Ishikawa (cell line): ENCODE measurements around the gene MAP2K3.

Experiments
- CEBPB ChIP-seq: IDR thresholded peaks from 2 replicates; pipeline ENCODE4 v1.6.1; 2012
- CREB1 ChIP-seq: IDR thresholded peaks from 2 replicates; pipeline ENCODE4 v1.6.1; 2012; ENCODE audit warnings: low read depth
- EGR1 ChIP-seq: IDR thresholded peaks from 2 replicates; pipeline ENCODE4 v1.6.1; 2012
- EP300 ChIP-seq: IDR thresholded peaks from 2 replicates; pipeline ENCODE4 v1.6.1; 2012; ENCODE audit warnings: borderline replicate concordance
- FOXM1 ChIP-seq: IDR thresholded peaks from 2 replicates; pipeline ENCODE4 v1.6.1; 2012; ENCODE audit warnings: low read depth, borderline replicate concordance
- MAX ChIP-seq: IDR thresholded peaks from 2 replicates; pipeline ENCODE4 v1.6.1; 2012
- NFIC ChIP-seq: IDR thresholded peaks from 2 replicates; pipeline ENCODE4 v1.6.1; 2012
- RAD21 ChIP-seq: IDR thresholded peaks from 2 replicates; pipeline ENCODE4 v1.6.1; 2012; ENCODE audit warnings: low read depth
- REST ChIP-seq: IDR thresholded peaks from 2 replicates; pipeline ENCODE4 v1.6.1; 2012; ENCODE audit warnings: low read depth, mild to moderate bottlenecking
- TAF1 ChIP-seq: IDR thresholded peaks from 2 replicates; pipeline ENCODE4 v1.6.1; 2012; ENCODE audit warnings: low read depth, mild to moderate bottlenecking
- TCF12 ChIP-seq: IDR thresholded peaks from 2 replicates; pipeline ENCODE4 v1.6.1; 2012; ENCODE audit warnings: low read depth
- TEAD4 ChIP-seq: IDR thresholded peaks from 2 replicates; pipeline ENCODE4 v1.6.1; 2012
- YY1 ChIP-seq: IDR thresholded peaks from 2 replicates; pipeline ENCODE4 v1.6.1; 2012; ENCODE audit warnings: low read depth
- ZBTB7A ChIP-seq: IDR thresholded peaks from 2 replicates; pipeline ENCODE4 v1.6.1; 2012; ENCODE audit warnings: low read depth
- TF ChIP-seq, protein P1 (sequence below): IDR thresholded peaks from 2 replicates; pipeline ENCODE4 v1.6.1; 2012

MAP2K3 gene

GRCh38 chr17:21287703-21288449, 3.4 kb downstream of the MAP2K3 start:
- TF ChIP-seq FOXM1 (peak; percentile 71; the same call in 1 of the 2 replicates), YY1 (no peak), TAF1 (no peak), MAX (peak; percentile 64; the same call in 1 of the 2 replicates), TCF12 (peak; percentile 93), TEAD4 (peak; percentile 90), CEBPB (peak; percentile 36; the same call in 1 of the 2 replicates), ZBTB7A (peak; percentile 98), EGR1 (peak; percentile 48; the same call in 1 of the 2 replicates), REST (no peak), CREB1 (peak; percentile 64), RAD21 (peak; percentile 13; the same call in 1 of the 2 replicates), NFIC (peak; percentile 95), EP300 (peak; percentile 93)
- TF ChIP-seq, protein P1, sequence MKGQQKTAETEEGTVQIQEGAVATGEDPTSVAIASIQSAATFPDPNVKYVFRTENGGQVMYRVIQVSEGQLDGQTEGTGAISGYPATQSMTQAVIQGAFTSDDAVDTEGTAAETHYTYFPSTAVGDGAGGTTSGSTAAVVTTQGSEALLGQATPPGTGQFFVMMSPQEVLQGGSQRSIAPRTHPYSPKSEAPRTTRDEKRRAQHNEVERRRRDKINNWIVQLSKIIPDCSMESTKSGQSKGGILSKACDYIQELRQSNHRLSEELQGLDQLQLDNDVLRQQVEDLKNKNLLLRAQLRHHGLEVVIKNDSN = no peak

- TF ChIP-seq REST (no peak), CEBPB (no peak), MAX (no peak), YY1 (no peak), FOXM1 (no peak)
- TF ChIP-seq, protein P1 = no peak
Observed at GRCh38 chr17:21288571-21289017, 4.1 kb downstream of the MAP2K3 start.

- TF ChIP-seq, protein P1 = no peak
- TF ChIP-seq EGR1 (no peak), REST (no peak), FOXM1 (no peak), YY1 (no peak), NFIC (no peak), ZBTB7A (no peak), RAD21 (no peak), EP300 (no peak), TEAD4 (no peak), TCF12 (no peak), CEBPB (no peak), MAX (no peak), CREB1 (no peak), TAF1 (no peak)
Observed at GRCh38 chr17:21289175-21289901, 4.8 kb downstream of the MAP2K3 start.
